Measurements from ENCODE around the gene TMX4. TPM values are rescaled to one million over a fixed set of nuclear protein-coding genes. Genes with fewer than 3 reads are reported as not detected.

Gene TMX4
- total and polyA plus RNA-seq, 2 donors (not counting 3 experiments of a cell fraction or from before 2014, with no cell fraction given), result 6.5 to 30.3 TPM

- Histone ChIP-seq H3K9ac (replicated peaks; ENCODE audit: extremely low read depth, insufficient read depth, low read length) (no peak overlapping the region), H3K4me2 (ENCODE audit: insufficient read depth, low read length) (no peak overlapping the region), H3K4me1 (ENCODE audit: control insufficient read depth, extremely low read depth, insufficient read depth, low read length) (no peaks in the 10 kb centered on the region), H2AFZ (ENCODE audit: low read depth, low read length) (no peak overlapping the region), H3K36me3 (ENCODE audit: control insufficient read depth in 2 of 2, extremely low read depth in 1 of 2, insufficient read depth in 2 of 2, low read length in 2 of 2) (no peaks in the 10 kb centered on the region), H3K27me3 (ENCODE audit: control insufficient read depth in 2 of 2, insufficient read depth in 2 of 2, low read length in 2 of 2) (no peaks in the 10 kb centered on the region), H3K9me1 (replicated peaks; ENCODE audit: control insufficient read depth, extremely low read depth, insufficient read depth, low read length) (no peaks in the 10 kb centered on the region), H4K20me1 (replicated peaks; ENCODE audit: control insufficient read depth, extremely low read depth, insufficient read depth, low read length) (no peaks in the 10 kb centered on the region), H3K9me3 (replicated peaks; ENCODE audit: control insufficient read depth, insufficient read depth, low read length) (no peaks in the 10 kb centered on the region), H3K27ac (ENCODE audit: insufficient read depth, low read depth, low read length) (no peak overlapping the region), H3K79me2 (ENCODE audit: control insufficient read depth, insufficient read depth, low read length) (no peaks in the 10 kb centered on the region), H3K4me3 (replicated peaks in 1 of 3; ENCODE audit: insufficient read depth in 1 of 3, low read depth in 1 of 3, low read length in 3 of 3) (no peak overlapping the region)
- no peak for TF ChIP-seq POLR2AphosphoS5 (IDR thresholded peaks at IDR 0.05; ENCODE audit: insufficient read depth, low read depth, low read length)
- FAIRE-seq, result no peak
- intact Hi-C loops (cut with micrococcal nuclease), result no loop called here
- CTCF ChIA-PET, result interaction anchor here (0.6 to 2.3 kb wide), 3 partner anchors 100 to 686 kb away, joined by 3 to 7 read pairs (median 3); no protein-coding TSS in a partner anchor
- no TSS peak for BruUV-seq (replicated peaks)
- POLR2A ChIA-PET, result no interaction called here
- no peak for DNase-seq (ENCODE audit: low read depth, low spot score)
- dilution Hi-C loops (cut with MboI; ENCODE audit: extremely low pct_ligation_motif_present, low sequenced_read_pairs), result no loop called here
Observed at GRCh38 chr20:8036771-8037170, 17.2 kb upstream of the TMX4 start.

GRCh38 chr20:8033151-8033841, 13.7 kb upstream of the TMX4 start:
- POLR2A ChIA-PET, result no interaction called here
- Histone ChIP-seq H2AFZ (ENCODE audit: low read depth, low read length) (no peak overlapping the region), H4K20me1 (replicated peaks; ENCODE audit: control insufficient read depth, extremely low read depth, insufficient read depth, low read length) (no peaks in the 10 kb centered on the region), H3K4me1 (ENCODE audit: control insufficient read depth, extremely low read depth, insufficient read depth, low read length) (no peaks in the 10 kb centered on the region), H3K27me3 (ENCODE audit: control insufficient read depth in 2 of 2, insufficient read depth in 2 of 2, low read length in 2 of 2) (no peaks in the 10 kb centered on the region), H3K79me2 (ENCODE audit: control insufficient read depth, insufficient read depth, low read length) (no peaks in the 10 kb centered on the region), H3K27ac (ENCODE audit: insufficient read depth, low read depth, low read length) (no peak overlapping the region), H3K36me3 (ENCODE audit: control insufficient read depth in 2 of 2, extremely low read depth in 1 of 2, insufficient read depth in 2 of 2, low read length in 2 of 2) (no peaks in the 10 kb centered on the region), H3K9me3 (replicated peaks; ENCODE audit: control insufficient read depth, insufficient read depth, low read length) (no peaks in the 10 kb centered on the region), H3K9me1 (replicated peaks; ENCODE audit: control insufficient read depth, extremely low read depth, insufficient read depth, low read length) (no peaks in the 10 kb centered on the region), H3K4me3 (replicated peaks in 1 of 3; ENCODE audit: insufficient read depth in 1 of 3, low read depth in 1 of 3, low read length in 3 of 3) (no peak overlapping the region), H3K9ac (replicated peaks; ENCODE audit: extremely low read depth, insufficient read depth, low read length) (no peak overlapping the region), H3K4me2 (ENCODE audit: insufficient read depth, low read length) (no peak overlapping the region)
- TF ChIP-seq MYC (IDR thresholded peaks at IDR 0.05; ENCODE audit: low read depth, low read length) (no peak), POLR2A (IDR thresholded peaks at IDR 0.05; ENCODE audit: low read depth, low read length) (no peak), JUN (IDR thresholded peaks at IDR 0.05; ENCODE audit: borderline replicate concordance, insufficient read depth, insufficient read length, low read depth) (no peak), EZH2 (IDR thresholded peaks at IDR 0.05; ENCODE audit: borderline replicate concordance, low read depth, low read length, severe bottlenecking) (no peak), MAX (IDR thresholded peaks at IDR 0.05; ENCODE audit: insufficient read depth, insufficient read length) (no peak), GATA2 (IDR thresholded peaks at IDR 0.05; ENCODE audit: insufficient read depth, insufficient read length, low read depth, low read length) (no peak), POLR2AphosphoS5 (IDR thresholded peaks at IDR 0.05; ENCODE audit: insufficient read depth, low read depth, low read length) (no peak), FOS (IDR thresholded peaks at IDR 0.05; ENCODE audit: borderline replicate concordance, insufficient read depth, low read length) (no peak), CTCF (IDR thresholded peaks at IDR 0.05; ENCODE audit: extremely low read depth in 1 of 2, insufficient read depth in 1 of 2, low read depth in 1 of 2, low read length in 2 of 2) (no peak)
- CTCF ChIA-PET, result interaction anchor here (3.8 kb wide), 1 partner anchor 11 kb away, joined by 24 read pairs; no protein-coding TSS in a partner anchor
- intact Hi-C loops (cut with micrococcal nuclease), result no loop called here
- no peak for DNase-seq (ENCODE audit: low read depth, low spot score)
- BruUV-seq (replicated peaks), result no TSS peak
- no peak for FAIRE-seq
- dilution Hi-C loops (cut with MboI; ENCODE audit: extremely low pct_ligation_motif_present, low sequenced_read_pairs), result no loop called here

Data from endothelial cell of umbilical vein (primary cell).